Neural progenitor cell (in vitro differentiated cells): Measurements from ENCODE around the gene JPH3. TPM values are rescaled to one million over a fixed set of nuclear protein-coding genes. Genes with fewer than 3 reads are reported as not detected.

Source experiments
- DNase-seq: peaks from one replicate; pipeline ENCODE4 v3.0.0-alpha.2; 2016; ENCODE audit warnings: low spot score
- H2AFZ ChIP-seq: fragments of 200-600 bp; sonication (generic); replicated peaks from 2 replicates; pipeline ENCODE4 v1.6.1; 2016; ENCODE audit warnings: antibody characterized with exemption
- H3F3A ChIP-seq: fragments of 200-600 bp; sonication (generic); 2 replicates; pipeline ENCODE4 v1.6.1; 2016; ENCODE audit warnings: antibody characterized with exemption, low read depth
- H3K27ac ChIP-seq: fragments of 200-600 bp; sonication (generic); 2 replicates; pipeline ENCODE4 v1.5.1; 2016; ENCODE audit warnings: mild to moderate bottlenecking
- H3K27me3 ChIP-seq: fragments of 200-600 bp; sonication (generic); 2 replicates; pipeline ENCODE4 v1.6.1; 2016; ENCODE audit warnings: mild to moderate bottlenecking, moderate library complexity
- H3K36me3 ChIP-seq: fragments of 200-600 bp; sonication (generic); 2 replicates; pipeline ENCODE4 v1.5.1; 2016
- H3K4me1 ChIP-seq: fragments of 200-600 bp; sonication (generic); 2 replicates; pipeline ENCODE4 v1.6.1; 2016; ENCODE audit warnings: mixed run types
- H3K4me2 ChIP-seq: fragments of 200-600 bp; sonication (generic); 2 replicates; pipeline ENCODE4 v1.6.1; 2016
- H3K4me3 ChIP-seq: fragments of 200-600 bp; sonication (generic); 2 replicates; pipeline ENCODE4 v1.5.1; 2016
- H3K79me2 ChIP-seq: fragments of 200-600 bp; sonication (generic); 2 replicates; pipeline ENCODE4 v1.6.1; 2016; ENCODE audit warnings: low read depth
- H3K9ac ChIP-seq: fragments of 200-600 bp; sonication (generic); 2 replicates; pipeline ENCODE4 v1.6.1; 2016
- H3K9me3 ChIP-seq: fragments of 200-600 bp; sonication (generic); 2 replicates; pipeline ENCODE4 v1.5.1; 2016; ENCODE audit warnings: low read depth
- H4K20me1 ChIP-seq: fragments of 200-600 bp; sonication (generic); 2 replicates; pipeline ENCODE4 v1.6.1; 2016; ENCODE audit warnings: low read depth
- H3K27ac Mint-ChIP-seq: 3 replicates; pipeline ENCODE4 v1.8.0; 2021; ENCODE audit warnings: mixed read lengths
- H3K27me3 Mint-ChIP-seq: 2 replicates; pipeline ENCODE4 v1.8.0; 2022; ENCODE audit warnings: low read depth, mild to moderate bottlenecking, inconsistent platforms, moderate library complexity, mixed read lengths; ENCODE audit not compliant: insufficient read depth
- H3K36me3 Mint-ChIP-seq: 3 replicates; pipeline ENCODE4 v1.8.0; 2021; ENCODE audit warnings: mixed read lengths
- H3K4me1 Mint-ChIP-seq: 3 replicates; pipeline ENCODE4 v1.8.0; 2021; ENCODE audit warnings: mixed read lengths
- H3K4me3 Mint-ChIP-seq: 3 replicates; pipeline ENCODE4 v1.8.0; 2021; ENCODE audit warnings: mild to moderate bottlenecking, moderate library complexity, mixed read lengths
- H3K9me3 Mint-ChIP-seq: 3 replicates; pipeline ENCODE4 v1.8.0; 2020; ENCODE audit warnings: mixed read lengths
- CTCF ChIP-seq: fragments of 200-600 bp; sonication (generic); IDR thresholded peaks from 2 replicates; pipeline ENCODE4 v1.5.1; 2017; ENCODE audit warnings: antibody characterized with exemption, mild to moderate bottlenecking
- EZH2 ChIP-seq: fragments of 200-600 bp; sonication (generic); IDR thresholded peaks from 2 replicates; pipeline ENCODE4 v1.6.1; 2017; ENCODE audit warnings: antibody characterized with exemption, mild to moderate bottlenecking, moderate library complexity
- EZH2phosphoT487 ChIP-seq: fragments of 200-600 bp; sonication (generic); IDR thresholded peaks from 2 replicates; pipeline ENCODE4 v1.6.1; 2017; ENCODE audit warnings: antibody characterized with exemption
- total RNA-seq: library from RNA; depleted of rRNA; stranded (reverse); fragments of >200 nt; gene quantifications from 2 replicates; pipeline ENCODE4 v1.2.3, GENCODE V29; 2015; ENCODE audit warnings: low replicate concordance

JPH3 gene
- total RNA-seq, 1 donor from 2014 or later: 7.1 TPM

GRCh38 chr16:87608400-87608985 lies 6.2 kb downstream of the JPH3 start:
- peak; percentile 87 for DNase-seq

GRCh38 chr16:87610026-87610425 lies 7.7 kb downstream of the JPH3 start:
- Histone ChIP-seq H3K9ac (no peak overlapping the region), H3F3A (no peaks in the 10 kb centered on the region), H3K4me1 (no peaks in the 10 kb centered on the region), H3K4me3 (no peak overlapping the region), H3K27me3 (peaks cover 4% of the 10 kb centered on the region), H3K9me3 (no peaks in the 10 kb centered on the region), H4K20me1 (peaks cover 71% of the 10 kb centered on the region), H3K27ac (no peak overlapping the region), H3K79me2 (peaks cover 10% of the 10 kb centered on the region), H3K36me3 (no peaks in the 10 kb centered on the region), H2AFZ (no peak overlapping the region), H3K4me2 (no peak overlapping the region)
- H3K4me3 Mint-ChIP-seq: no peak overlapping the region
- H3K4me1 Mint-ChIP-seq: no peaks in the 10 kb centered on the region
- no peaks in the 10 kb centered on the region for H3K9me3 Mint-ChIP-seq
- no peak for DNase-seq
- peaks cover 26% of the 10 kb centered on the region for H3K27me3 Mint-ChIP-seq
- no peaks in the 10 kb centered on the region for H3K36me3 Mint-ChIP-seq
- TF ChIP-seq EZH2phosphoT487 (no peak), EZH2 (no peak), CTCF (no peak)
- H3K27ac Mint-ChIP-seq: no peak overlapping the region

More at GRCh38 chr16:87608400-87608985, 6.2 kb downstream of the JPH3 start:
- H3K4me3 ChIP-seq: no peak overlapping the region
- H3K79me2 ChIP-seq: peaks cover 19% of the 10 kb centered on the region
- Mint-ChIP-seq H3K27me3 (peaks cover 39% of the 10 kb centered on the region), H3K36me3 (no peaks in the 10 kb centered on the region), H3K4me1 (peaks cover 8% of the 10 kb centered on the region), H3K4me3 (no peak overlapping the region), H3K9me3 (no peaks in the 10 kb centered on the region), H3K27ac (no peak overlapping the region)
- peaks cover 10% of the 10 kb centered on the region for H3F3A ChIP-seq
- H4K20me1 ChIP-seq: peaks cover 87% of the 10 kb centered on the region
- TF ChIP-seq EZH2: no peak
- TF ChIP-seq CTCF: no peak
- no peak for TF ChIP-seq EZH2phosphoT487
- peaks cover 19% of the 10 kb centered on the region for H3K27me3 ChIP-seq
- H2AFZ ChIP-seq: no peak overlapping the region
- H3K27ac ChIP-seq: no peak overlapping the region
- no peaks in the 10 kb centered on the region for H3K9me3 ChIP-seq
- H3K9ac ChIP-seq: no peak overlapping the region
- no peak overlapping the region for H3K4me2 ChIP-seq
- peaks cover 8% of the 10 kb centered on the region for H3K4me1 ChIP-seq
- no peaks in the 10 kb centered on the region for H3K36me3 ChIP-seq

- Histone ChIP-seq H3K27ac (no peak overlapping the region), H3K27me3 (no peaks in the 10 kb centered on the region), H3K79me2 (no peaks in the 10 kb centered on the region), H3K36me3 (no peaks in the 10 kb centered on the region), H3K4me2 (no peak overlapping the region), H3F3A (no peaks in the 10 kb centered on the region), H4K20me1 (peaks cover 62% of the 10 kb centered on the region), H3K9ac (no peak overlapping the region), H2AFZ (no peak overlapping the region), H3K4me3 (no peak overlapping the region), H3K4me1 (no peaks in the 10 kb centered on the region), H3K9me3 (no peaks in the 10 kb centered on the region)
- TF ChIP-seq EZH2 (no peak), EZH2phosphoT487 (no peak), CTCF (no peak)
- Mint-ChIP-seq H3K9me3 (no peaks in the 10 kb centered on the region), H3K36me3 (no peaks in the 10 kb centered on the region), H3K4me1 (no peaks in the 10 kb centered on the region), H3K4me3 (no peak overlapping the region), H3K27ac (no peak overlapping the region), H3K27me3 (peaks cover 13% of the 10 kb centered on the region)
- DNase-seq: no peak
Measured at GRCh38 chr16:87611456-87611855, 9.1 kb downstream of the JPH3 start.
